Measurements from ENCODE around the gene ACSL5.

- TF ChIP-seq POLR2A (IDR thresholded peaks at IDR 0.05; ENCODE audit: low read length) (no peak), GATA1 (IDR thresholded peaks at IDR 0.05; ENCODE audit: low read depth, low read length) (no peak)
These were observed 75.0 kb downstream of the ACSL5 start for GRCh38 chr10:112448888-112449287.

All from erythroblast (primary cell).